Measurements from ENCODE around the gene CCDC188.
"Not testable (repeated sequence)": the region's sequence is repeated elsewhere in the genome, so short reads cannot be mapped to it uniquely, and the experiment has no call there.

Gene CCDC188

GRCh38 chr22:20166703-20167102 lies 15.8 kb upstream of the CCDC188 start:
- H3K9ac ChIP-seq (ENCODE audit: low read depth, low read length): no peak overlapping the region
- H3K27me3 ChIP-seq (ENCODE audit: control insufficient read depth, insufficient read depth, low read length): no peaks in the 10 kb centered on the region
- no peaks in the 10 kb centered on the region for H3K36me3 ChIP-seq (ENCODE audit: control insufficient read depth, insufficient read depth, low read length)
- H3K4me1 ChIP-seq (ENCODE audit: control insufficient read depth, insufficient read depth, low read length): no peaks in the 10 kb centered on the region
- H3K4me3 ChIP-seq (ENCODE audit: low read depth, low read length): no peak overlapping the region
- H3K27ac ChIP-seq (ENCODE audit: low read depth, low read length): no peak overlapping the region
- H3K9me3 ChIP-seq (ENCODE audit: control insufficient read depth, insufficient read depth, low read length): no peaks in the 10 kb centered on the region

GRCh38 chr22:20165913-20166312 lies 15.1 kb upstream of the CCDC188 start:
- Histone ChIP-seq H3K4me1 (ENCODE audit: control insufficient read depth, insufficient read depth, low read length) (no peaks in the 10 kb centered on the region), H3K36me3 (ENCODE audit: control insufficient read depth, insufficient read depth, low read length) (no peaks in the 10 kb centered on the region), H3K9me3 (ENCODE audit: control insufficient read depth, insufficient read depth, low read length) (no peaks in the 10 kb centered on the region), H3K27me3 (ENCODE audit: control insufficient read depth, insufficient read depth, low read length) (no peaks in the 10 kb centered on the region), H3K27ac (ENCODE audit: low read depth, low read length) (no peak overlapping the region), H3K4me3 (ENCODE audit: low read depth, low read length) (no peak overlapping the region), H3K9ac (ENCODE audit: low read depth, low read length) (no peak overlapping the region)

GRCh38 chr22:20165421-20165820 lies 14.6 kb upstream of the CCDC188 start:
- no peaks in the 10 kb centered on the region for H3K9me3 ChIP-seq (ENCODE audit: control insufficient read depth, insufficient read depth, low read length)
- no peaks in the 10 kb centered on the region for H3K36me3 ChIP-seq (ENCODE audit: control insufficient read depth, insufficient read depth, low read length)
- H3K4me1 ChIP-seq (ENCODE audit: control insufficient read depth, insufficient read depth, low read length): no peaks in the 10 kb centered on the region
- no peak overlapping the region for H3K27ac ChIP-seq (ENCODE audit: low read depth, low read length)
- H3K27me3 ChIP-seq (ENCODE audit: control insufficient read depth, insufficient read depth, low read length): no peaks in the 10 kb centered on the region
- no peak overlapping the region for H3K9ac ChIP-seq (ENCODE audit: low read depth, low read length)
- H3K4me3 ChIP-seq (ENCODE audit: low read depth, low read length): no peak overlapping the region

GRCh38 chr22:20164863-20165262 lies 14.0 kb upstream of the CCDC188 start:
- Histone ChIP-seq H3K4me1 (ENCODE audit: control insufficient read depth, insufficient read depth, low read length) (no peaks in the 10 kb centered on the region), H3K36me3 (ENCODE audit: control insufficient read depth, insufficient read depth, low read length) (no peaks in the 10 kb centered on the region), H3K9me3 (ENCODE audit: control insufficient read depth, insufficient read depth, low read length) (no peaks in the 10 kb centered on the region), H3K9ac (ENCODE audit: low read depth, low read length) (no peak overlapping the region), H3K27ac (ENCODE audit: low read depth, low read length) (no peak overlapping the region), H3K27me3 (ENCODE audit: control insufficient read depth, insufficient read depth, low read length) (no peaks in the 10 kb centered on the region), H3K4me3 (ENCODE audit: low read depth, low read length) (no peak overlapping the region)

- Histone ChIP-seq H3K36me3 (ENCODE audit: control insufficient read depth, insufficient read depth, low read length) (no peaks in the 10 kb centered on the region), H3K4me3 (ENCODE audit: low read depth, low read length) (no peak overlapping the region), H3K27ac (ENCODE audit: low read depth, low read length) (no peak overlapping the region), H3K9ac (ENCODE audit: low read depth, low read length) (no peak overlapping the region), H3K4me1 (ENCODE audit: control insufficient read depth, insufficient read depth, low read length) (no peaks in the 10 kb centered on the region), H3K9me3 (ENCODE audit: control insufficient read depth, insufficient read depth, low read length) (no peaks in the 10 kb centered on the region), H3K27me3 (ENCODE audit: control insufficient read depth, insufficient read depth, low read length) (no peaks in the 10 kb centered on the region)
These were observed 9.2 kb upstream of the CCDC188 start for GRCh38 chr22:20160041-20160440.

- H3K9me3 ChIP-seq (ENCODE audit: control insufficient read depth, insufficient read depth, low read length); H3K27ac ChIP-seq (ENCODE audit: low read depth, low read length); H3K36me3 ChIP-seq (ENCODE audit: control insufficient read depth, insufficient read depth, low read length); H3K4me1 ChIP-seq (ENCODE audit: control insufficient read depth, insufficient read depth, low read length); H3K27me3 ChIP-seq (ENCODE audit: control insufficient read depth, insufficient read depth, low read length); H3K4me3 ChIP-seq (ENCODE audit: low read depth, low read length); H3K9ac ChIP-seq (ENCODE audit: low read depth, low read length): not testable (repeated sequence)
These were observed 8.7 kb upstream of the CCDC188 start for GRCh38 chr22:20159531-20159930.

GRCh38 chr22:20159076-20159475 lies 8.2 kb upstream of the CCDC188 start:
- H3K36me3 ChIP-seq (ENCODE audit: control insufficient read depth, insufficient read depth, low read length): no peaks in the 10 kb centered on the region
- no peaks in the 10 kb centered on the region for H3K4me1 ChIP-seq (ENCODE audit: control insufficient read depth, insufficient read depth, low read length)
- no peak overlapping the region for H3K27ac ChIP-seq (ENCODE audit: low read depth, low read length)
- H3K9me3 ChIP-seq (ENCODE audit: control insufficient read depth, insufficient read depth, low read length): no peaks in the 10 kb centered on the region
- no peaks in the 10 kb centered on the region for H3K27me3 ChIP-seq (ENCODE audit: control insufficient read depth, insufficient read depth, low read length)
- H3K4me3 ChIP-seq (ENCODE audit: low read depth, low read length): no peak overlapping the region
- H3K9ac ChIP-seq (ENCODE audit: low read depth, low read length): no peak overlapping the region

GRCh38 chr22:20158391-20159036 lies 7.7 kb upstream of the CCDC188 start:
- Histone ChIP-seq H3K9me3 (ENCODE audit: control insufficient read depth, insufficient read depth, low read length) (no peaks in the 10 kb centered on the region), H3K4me3 (ENCODE audit: low read depth, low read length) (no peak overlapping the region), H3K27me3 (ENCODE audit: control insufficient read depth, insufficient read depth, low read length) (no peaks in the 10 kb centered on the region), H3K36me3 (ENCODE audit: control insufficient read depth, insufficient read depth, low read length) (no peaks in the 10 kb centered on the region), H3K27ac (ENCODE audit: low read depth, low read length) (no peak overlapping the region), H3K9ac (ENCODE audit: low read depth, low read length) (no peak overlapping the region), H3K4me1 (ENCODE audit: control insufficient read depth, insufficient read depth, low read length) (no peaks in the 10 kb centered on the region)

GRCh38 chr22:20157430-20158183 lies 6.8 kb upstream of the CCDC188 start:
- no peaks in the 10 kb centered on the region for H3K36me3 ChIP-seq (ENCODE audit: control insufficient read depth, insufficient read depth, low read length)
- H3K9me3 ChIP-seq (ENCODE audit: control insufficient read depth, insufficient read depth, low read length): no peaks in the 10 kb centered on the region
- no peak overlapping the region for H3K9ac ChIP-seq (ENCODE audit: low read depth, low read length)
- H3K27ac ChIP-seq (ENCODE audit: low read depth, low read length): no peak overlapping the region
- no peaks in the 10 kb centered on the region for H3K4me1 ChIP-seq (ENCODE audit: control insufficient read depth, insufficient read depth, low read length)
- H3K27me3 ChIP-seq (ENCODE audit: control insufficient read depth, insufficient read depth, low read length): no peaks in the 10 kb centered on the region
- H3K4me3 ChIP-seq (ENCODE audit: low read depth, low read length): no peak overlapping the region

- Histone ChIP-seq H3K27me3 (ENCODE audit: control insufficient read depth, insufficient read depth, low read length) (no peaks in the 10 kb centered on the region), H3K4me1 (ENCODE audit: control insufficient read depth, insufficient read depth, low read length) (no peaks in the 10 kb centered on the region), H3K9ac (ENCODE audit: low read depth, low read length) (no peak overlapping the region), H3K27ac (ENCODE audit: low read depth, low read length) (no peak overlapping the region), H3K4me3 (ENCODE audit: low read depth, low read length) (no peak overlapping the region), H3K9me3 (ENCODE audit: control insufficient read depth, insufficient read depth, low read length) (no peaks in the 10 kb centered on the region), H3K36me3 (ENCODE audit: control insufficient read depth, insufficient read depth, low read length) (no peaks in the 10 kb centered on the region)
These were observed 6.0 kb upstream of the CCDC188 start for GRCh38 chr22:20156611-20157429.

- Histone ChIP-seq H3K9ac (ENCODE audit: low read depth, low read length) (no peak overlapping the region), H3K27ac (ENCODE audit: low read depth, low read length) (no peak overlapping the region), H3K4me1 (ENCODE audit: control insufficient read depth, insufficient read depth, low read length) (no peaks in the 10 kb centered on the region), H3K27me3 (ENCODE audit: control insufficient read depth, insufficient read depth, low read length) (no peaks in the 10 kb centered on the region), H3K9me3 (ENCODE audit: control insufficient read depth, insufficient read depth, low read length) (no peaks in the 10 kb centered on the region), H3K4me3 (ENCODE audit: low read depth, low read length) (no peak overlapping the region), H3K36me3 (ENCODE audit: control insufficient read depth, insufficient read depth, low read length) (no peaks in the 10 kb centered on the region)
These were observed 5.2 kb upstream of the CCDC188 start for GRCh38 chr22:20156042-20156389.
